HEK293T (cell line): Measurements from ENCODE around the gene ACVR2B.

Experiments
- ARNT ChIP-seq: fragments of 450-650 bp; IDR thresholded peaks from 2 replicates; pipeline ENCODE4 v1.6.1; 2017; ENCODE audit warnings: mild to moderate bottlenecking
- BHLHE40 ChIP-seq: fragments of 450-650 bp; IDR thresholded peaks from 2 replicates; pipeline ENCODE4 v1.6.1; 2016; ENCODE audit warnings: mild to moderate bottlenecking, moderate library complexity, borderline replicate concordance
- FOXA1 ChIP-seq: fragments of 450-650 bp; IDR thresholded peaks from 2 replicates; pipeline ENCODE4 v1.6.1; 2016; ENCODE audit warnings: mild to moderate bottlenecking
- FOXK2 ChIP-seq: fragments of 450-650 bp; IDR thresholded peaks from 2 replicates; pipeline ENCODE4 v1.6.1; 2016; ENCODE audit warnings: mild to moderate bottlenecking
- FOXM1 ChIP-seq: fragments of 450-650 bp; IDR thresholded peaks from 2 replicates; pipeline ENCODE4 v1.6.1; 2017; ENCODE audit warnings: mild to moderate bottlenecking, borderline replicate concordance
- HDGF ChIP-seq: fragments of 450-650 bp; IDR thresholded peaks from 2 replicates; pipeline ENCODE4 v1.6.1; 2017; ENCODE audit warnings: antibody characterized with exemption, borderline replicate concordance
- NFRKB ChIP-seq: fragments of 450-650 bp; IDR thresholded peaks from 2 replicates; pipeline ENCODE4 v1.6.1; 2016; ENCODE audit warnings: mild to moderate bottlenecking, moderate library complexity
- SP1 ChIP-seq: fragments of 450-650 bp; IDR thresholded peaks from 2 replicates; pipeline ENCODE4 v1.6.1; 2017
- SUZ12 ChIP-seq: fragments of 450-650 bp; IDR thresholded peaks from 2 replicates; pipeline ENCODE4 v1.6.1; 2016; ENCODE audit warnings: mild to moderate bottlenecking
- TARDBP ChIP-seq: fragments of 450-650 bp; IDR thresholded peaks from 2 replicates; pipeline ENCODE4 v1.6.1; 2016

DNA sequence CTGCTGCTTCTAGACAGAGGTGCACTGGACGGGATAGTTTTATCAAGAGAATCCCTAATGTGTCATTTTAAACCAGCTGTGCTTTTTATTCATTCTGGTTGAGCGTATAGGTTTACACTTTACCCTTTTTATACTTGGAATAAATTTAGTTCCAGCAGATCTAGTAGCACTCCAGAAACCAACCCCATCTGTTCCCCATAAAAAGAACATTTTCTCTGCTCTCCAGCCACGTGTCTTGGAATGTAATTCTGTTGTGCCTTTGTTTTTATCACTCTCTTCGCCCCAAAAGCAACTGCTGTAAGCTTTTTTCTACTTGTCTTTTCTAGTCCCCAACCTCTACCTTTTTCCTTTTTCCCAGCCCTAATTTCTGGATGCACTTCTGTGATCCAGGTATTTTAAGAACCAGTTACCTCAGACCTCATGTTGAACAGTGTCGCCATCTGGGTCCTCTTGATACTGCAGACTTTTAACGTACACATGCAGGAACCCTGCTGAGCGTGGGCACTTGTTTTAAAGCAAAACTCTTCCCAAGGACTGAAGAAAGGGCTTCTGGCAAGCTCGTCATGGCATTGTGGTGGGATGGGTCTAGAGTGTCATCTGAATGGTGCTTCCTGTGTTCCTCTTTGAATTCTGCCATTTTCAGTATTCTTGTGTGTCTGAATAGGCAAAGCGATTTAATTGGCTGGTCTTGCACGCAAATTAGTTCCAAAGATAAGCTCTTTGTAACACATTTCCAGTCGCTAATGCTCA is 36.8 kb downstream of the ACVR2B start:
- TF ChIP-seq FOXK2: no peak
- no peak for TF ChIP-seq NFRKB
- no peak for TF ChIP-seq FOXA1
- TF ChIP-seq ARNT: no peak
- TF ChIP-seq SP1: no peak
- no peak for TF ChIP-seq BHLHE40
- no peak for TF ChIP-seq HDGF
- TF ChIP-seq TARDBP: no peak
- TF ChIP-seq SUZ12: no peak
- TF ChIP-seq FOXM1: no peak
